GM19467 (cell line): ENCODE data around the gene LRRC8A.
"Not testable (repeated sequence)": the region's sequence is repeated elsewhere in the genome, so short reads cannot be mapped to it uniquely, and the experiment has no call there.

ENCODE experiments used
- ATAC-seq: cut with Tn5 transposase; IDR thresholded peaks from one replicate; pipeline ENCODE4 v1.9.1; 2021; ENCODE audit warnings: mild to moderate bottlenecking, moderate library complexity; ENCODE audit not compliant: unreplicated experiment

The LRRC8A gene

DNA sequence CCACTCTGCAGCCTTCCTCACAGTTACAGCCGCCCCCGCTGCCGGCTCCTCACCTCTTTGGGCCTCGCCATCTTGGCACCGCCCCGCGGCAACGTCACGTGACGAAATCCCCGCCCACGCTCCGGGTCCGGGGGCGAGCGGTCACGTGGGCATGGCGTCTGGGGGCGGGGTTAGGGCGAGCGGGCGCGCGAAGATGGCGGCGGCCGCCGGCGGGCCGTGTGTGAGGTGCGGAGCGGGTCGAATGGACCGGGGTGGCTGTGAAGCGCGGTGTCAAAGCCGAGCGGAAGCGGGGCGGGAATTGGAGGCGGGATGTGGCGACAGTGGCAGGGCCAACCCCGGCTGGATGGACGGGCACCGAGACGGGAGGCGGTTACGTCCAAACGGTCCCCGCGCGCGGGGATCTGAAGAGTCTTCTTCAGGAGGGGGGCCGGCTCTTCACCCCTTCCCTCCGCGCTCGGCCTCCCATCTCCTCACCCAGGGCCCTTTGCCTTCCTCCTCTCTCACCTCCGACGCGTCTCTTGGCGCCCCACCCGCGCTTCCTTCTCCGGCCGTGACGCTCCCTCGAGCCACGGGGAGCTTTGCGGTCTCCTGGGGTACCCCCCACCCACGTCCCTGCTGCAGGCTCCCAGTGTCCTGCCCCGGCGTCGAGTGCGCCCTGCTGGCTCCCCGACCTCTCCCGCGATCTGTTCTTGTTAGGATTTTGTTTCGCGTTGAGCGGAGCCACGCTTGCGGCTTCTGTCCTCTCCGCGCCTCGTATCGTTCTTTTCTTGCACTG is 65.8 kb downstream of the LRRC8A start, which contains the start of the genes DOLK and NUP188:
Gene DOLK, minus strand, starts transcription at position 77 of the 775 bp plus-strand sequence. CDS start 300 bp downstream, outside the sequence.
Gene NUP188, plus strand, starts transcription at position 173 of the 775 bp plus-strand sequence. Its CDS starts 21 bp downstream, at position 194.
- ATAC-seq, result peak; percentile 78

DNA sequence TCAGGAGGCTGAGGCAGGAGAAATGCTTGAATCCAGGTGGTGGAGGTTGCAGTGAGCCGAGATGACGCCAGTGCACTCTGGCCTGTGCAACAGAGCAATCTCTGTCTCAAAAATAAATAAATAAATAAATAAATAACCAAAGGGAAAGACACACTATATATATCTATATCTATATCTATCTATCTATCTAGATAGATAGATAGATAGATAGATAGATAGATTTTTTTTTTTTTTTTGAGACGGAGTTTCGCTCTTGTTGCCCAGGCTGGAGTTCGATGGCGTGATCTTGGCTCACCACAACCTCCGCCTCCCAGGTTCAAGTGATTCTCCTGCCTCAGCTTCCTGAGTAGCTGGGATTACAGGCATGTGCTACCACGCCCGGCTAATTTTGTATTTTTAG is 79.5 kb downstream of the LRRC8A start:
- ATAC-seq, result not testable (repeated sequence)
